Retinal pigment epithelial cell (primary cell): Measurements from ENCODE around the gene NACC2.

Experiments used
- DNase-seq: peaks from one replicate; pipeline ENCODE4 v3.0.0-alpha.2; 2010; ENCODE audit warnings: low read depth
- H3K4me3 ChIP-seq: 2 replicates; pipeline ENCODE4 v1.5.1; 2011; ENCODE audit warnings: mild to moderate bottlenecking, low read length, control low read depth, moderate library complexity
- CTCF ChIP-seq: conservative IDR thresholded peaks from 2 replicates; pipeline ENCODE4 v1.5.1; 2011; ENCODE audit warnings: low read depth, low read length, control low read depth, inconsistent platforms

Gene NACC2

GRCh38 chr9:136096505-136097001, 1.5 kb upstream of the NACC2 start:
- TF ChIP-seq CTCF = no peak
- DNase-seq = no peak
- no peak overlapping the region for H3K4me3 ChIP-seq

GRCh38 chr9:136093995-136094881, 851 bp downstream of the NACC2 start:
- no peak for DNase-seq
- TF ChIP-seq CTCF = no peak
- peak overlapping the region; percentile 67 for H3K4me3 ChIP-seq

- no peak for DNase-seq
- TF ChIP-seq CTCF = no peak
- H3K4me3 ChIP-seq = peak overlapping the region; percentile 67
These were observed 1.6 kb downstream of the NACC2 start for GRCh38 chr9:136093346-136093986.

GRCh38 chr9:136092741-136093140, 2.3 kb downstream of the NACC2 start:
- DNase-seq = no peak
- TF ChIP-seq CTCF = no peak

GRCh38 chr9:136092353-136092650, 2.8 kb downstream of the NACC2 start:
- TF ChIP-seq CTCF = no peak
- no peak for DNase-seq
- H3K4me3 ChIP-seq = no peak overlapping the region

More at GRCh38 chr9:136092741-136093140, 2.3 kb downstream of the NACC2 start:
- H3K4me3 ChIP-seq = no peak overlapping the region

- TF ChIP-seq CTCF = no peak
- no peak for DNase-seq
- H3K4me3 ChIP-seq = no peak overlapping the region
These were observed 3.3 kb downstream of the NACC2 start for GRCh38 chr9:136091582-136092352.
